ENCODE results near the gene FANCM.

The FANCM gene

DNA sequence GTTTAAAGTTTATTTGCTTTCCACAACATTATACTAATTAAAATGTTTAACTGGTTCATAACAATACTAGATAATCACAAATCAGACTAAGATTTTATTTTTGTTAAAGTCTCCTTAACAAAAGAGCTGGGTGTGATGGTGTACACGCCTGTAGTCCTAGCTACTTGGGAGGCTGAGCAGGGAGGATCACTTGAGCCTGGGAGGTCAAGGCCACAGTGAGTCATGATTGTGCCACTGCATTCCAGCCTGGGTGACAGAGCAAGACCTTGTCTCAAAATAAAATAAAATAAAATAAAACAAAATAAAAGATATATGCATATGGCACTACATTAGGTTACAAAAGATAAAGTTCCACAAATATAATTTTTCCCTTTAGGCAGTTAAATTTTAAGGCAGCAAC is 111.7 kb downstream of the FANCM start:
- no peak for DNase-seq
- no peak overlapping the region for H3K27ac ChIP-seq
- no peaks in the 10 kb centered on the region for H3K27me3 ChIP-seq (ENCODE audit: insufficient read depth, low read depth, severe bottlenecking)
- H3K4me3 ChIP-seq (ENCODE audit: low read depth, low read length), result no peak overlapping the region
- H3K9me3 ChIP-seq (ENCODE audit: severe bottlenecking), result no peaks in the 10 kb centered on the region
- no peaks in the 10 kb centered on the region; the same call in 1 of the 2 replicates for H3K36me3 ChIP-seq
- TF ChIP-seq, protein P1, sequence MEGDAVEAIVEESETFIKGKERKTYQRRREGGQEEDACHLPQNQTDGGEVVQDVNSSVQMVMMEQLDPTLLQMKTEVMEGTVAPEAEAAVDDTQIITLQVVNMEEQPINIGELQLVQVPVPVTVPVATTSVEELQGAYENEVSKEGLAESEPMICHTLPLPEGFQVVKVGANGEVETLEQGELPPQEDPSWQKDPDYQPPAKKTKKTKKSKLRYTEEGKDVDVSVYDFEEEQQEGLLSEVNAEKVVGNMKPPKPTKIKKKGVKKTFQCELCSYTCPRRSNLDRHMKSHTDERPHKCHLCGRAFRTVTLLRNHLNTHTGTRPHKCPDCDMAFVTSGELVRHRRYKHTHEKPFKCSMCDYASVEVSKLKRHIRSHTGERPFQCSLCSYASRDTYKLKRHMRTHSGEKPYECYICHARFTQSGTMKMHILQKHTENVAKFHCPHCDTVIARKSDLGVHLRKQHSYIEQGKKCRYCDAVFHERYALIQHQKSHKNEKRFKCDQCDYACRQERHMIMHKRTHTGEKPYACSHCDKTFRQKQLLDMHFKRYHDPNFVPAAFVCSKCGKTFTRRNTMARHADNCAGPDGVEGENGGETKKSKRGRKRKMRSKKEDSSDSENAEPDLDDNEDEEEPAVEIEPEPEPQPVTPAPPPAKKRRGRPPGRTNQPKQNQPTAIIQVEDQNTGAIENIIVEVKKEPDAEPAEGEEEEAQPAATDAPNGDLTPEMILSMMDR (IDR thresholded peaks at IDR 0.05; ENCODE audit: low read depth, low read length), result no peak

DNA sequence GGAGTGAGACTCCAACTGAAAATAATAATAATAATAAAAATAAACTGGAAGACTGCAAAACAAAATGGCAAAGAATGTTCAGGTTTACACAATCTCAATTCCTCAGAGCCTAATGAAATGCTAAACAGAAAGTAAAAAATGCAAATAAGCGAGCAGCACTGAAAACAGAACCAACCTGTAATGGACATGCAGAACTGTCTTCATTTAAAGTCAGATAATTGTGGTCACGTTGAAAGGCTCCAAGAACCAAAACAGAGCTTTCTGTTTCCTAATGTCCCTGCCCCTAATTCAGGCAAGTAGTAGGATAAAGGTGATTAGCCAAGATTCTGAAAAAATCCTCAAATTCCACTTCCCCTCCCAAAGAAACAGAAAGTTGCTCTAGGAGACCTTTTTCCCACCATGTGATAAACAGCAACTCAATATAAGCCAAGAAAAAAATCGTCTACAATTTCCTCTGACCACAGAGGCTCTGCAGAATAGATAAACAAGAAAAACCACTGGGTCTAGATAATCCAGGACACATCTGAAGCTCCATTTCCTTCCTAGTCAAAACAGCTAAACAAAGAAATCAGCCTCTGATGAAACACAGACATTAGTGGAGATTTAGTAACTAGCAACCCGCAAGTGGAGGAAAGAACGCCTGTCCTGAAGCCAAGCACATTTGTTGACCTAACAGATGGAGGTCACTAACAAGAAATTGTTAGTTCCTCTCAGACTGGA is 114.3 kb downstream of the FANCM start:
- TF ChIP-seq, protein P1 (IDR thresholded peaks at IDR 0.05; ENCODE audit: low read depth, low read length), result no peak
- no peak for DNase-seq
- Histone ChIP-seq H3K4me3 (ENCODE audit: low read depth, low read length) (no peak overlapping the region), H3K27me3 (ENCODE audit: insufficient read depth, low read depth, severe bottlenecking) (no peaks in the 10 kb centered on the region), H3K27ac (no peak overlapping the region), H3K9me3 (ENCODE audit: severe bottlenecking) (peaks cover 4% of the 10 kb centered on the region), H3K36me3 (no peaks in the 10 kb centered on the region; the same call in none of the 2 replicates)
